CD8-positive, alpha-beta memory T cell (primary cell): ENCODE results near the gene VTI1A. TPM values are rescaled to one million over a fixed set of nuclear protein-coding genes. Genes with fewer than 3 reads are reported as not detected.

Experiments
- CTCF ChIA-PET: fragments of 350-600 bp; sonication (Branson Sonifier 250); formaldehyde crosslinking; loops from one replicate; lab custom pipeline; 2021; ENCODE audit warnings: antibody characterized with exemption; lab: Charles Lee
- POLR2A ChIA-PET: fragments of 350-600 bp; sonication (Branson Sonifier 250); formaldehyde crosslinking; loops from one replicate; lab custom pipeline; 2021; ENCODE audit warnings: antibody characterized with exemption; lab: Charles Lee
- DNase-seq, 5 donors: peaks; one replicate each; pipeline versions ENCODE4 v3.0.0 to v3.0.0-alpha.2; 2020 to 2022; ENCODE audit warnings: mixed read lengths in 1 of 5
- H3K27ac ChIP-seq: one replicate; pipeline ENCODE4 v1.7.0; 2013; ENCODE audit warnings: low read depth, mild to moderate bottlenecking, low read length, moderate library complexity
- H3K27me3 ChIP-seq: 2 replicates; pipeline ENCODE4 v1.7.0; 2013; ENCODE audit warnings: low read length, mild to moderate bottlenecking; ENCODE audit not compliant: insufficient read depth, poor library complexity, severe bottlenecking
- H3K36me3 ChIP-seq: 2 replicates; pipeline ENCODE4 v1.7.0; 2013; ENCODE audit warnings: mild to moderate bottlenecking, low read length, moderate library complexity; ENCODE audit not compliant: insufficient read depth
- H3K4me1 ChIP-seq: 2 replicates; pipeline ENCODE4 v1.7.0; 2013; ENCODE audit warnings: mild to moderate bottlenecking, low read length, moderate library complexity; ENCODE audit not compliant: insufficient read depth
- H3K4me3 ChIP-seq: 2 replicates; pipeline ENCODE4 v1.7.0; 2013; ENCODE audit warnings: mild to moderate bottlenecking, low read length
- H3K9me3 ChIP-seq: 2 replicates; pipeline ENCODE4 v1.7.0; 2013; ENCODE audit warnings: mild to moderate bottlenecking, low read length
- H3K27ac Mint-ChIP-seq, 8 donors: one replicate each; pipeline ENCODE4 v1.8.0; 2020 to 2021; ENCODE audit warnings: mixed read lengths in 8 of 8, mild to moderate bottlenecking in 6 of 8, inconsistent platforms in 3 of 8, moderate library complexity in 3 of 8
- H3K27me3 Mint-ChIP-seq, 2 donors: one replicate each; pipeline ENCODE4 v1.8.0; 2020 to 2021; ENCODE audit warnings: mixed read lengths in 2 of 2, mild to moderate bottlenecking in 1 of 2, moderate library complexity in 1 of 2
- H3K36me3 Mint-ChIP-seq, 3 donors: one replicate each; pipeline ENCODE4 v1.8.0; 2020 to 2021; ENCODE audit warnings: mixed read lengths in 3 of 3, inconsistent platforms in 1 of 3, mild to moderate bottlenecking in 1 of 3
- H3K4me1 Mint-ChIP-seq, 3 donors: one replicate each; pipeline ENCODE4 v1.8.0; 2020 to 2021; ENCODE audit warnings: mixed read lengths in 3 of 3, inconsistent platforms in 1 of 3, mild to moderate bottlenecking in 1 of 3
- H3K4me3 Mint-ChIP-seq, 7 donors: one replicate each; pipeline ENCODE4 v1.8.0; 2020 to 2021; ENCODE audit warnings: mixed read lengths in 7 of 7, mild to moderate bottlenecking in 6 of 7, moderate library complexity in 4 of 7, inconsistent platforms in 2 of 7
- H3K9me3 Mint-ChIP-seq, 5 donors: one replicate each; pipeline ENCODE4 v1.8.0; 2020 to 2022; ENCODE audit warnings: mixed read lengths in 5 of 5, mild to moderate bottlenecking in 3 of 5, moderate library complexity in 2 of 5, inconsistent platforms in 1 of 5
- polyA plus RNA-seq: library from polyadenylated mRNA; unstranded; fragments of 300-500 nt; fragmentation: Illumina TruSeq; gene quantifications from one replicate; pipeline ENCODE4 v1.2.3, GENCODE V29; 2021
- total RNA-seq, 2 experiments: library from RNA; stranded (reverse); gene quantifications; one replicate each; pipeline ENCODE4 v1.2.3, GENCODE V29; 2021

VTI1A gene
- total and polyA plus RNA-seq, 3 experiments from 2014 or later, result 28.1 to 40.1 (median 38.2) TPM

GRCh38 chr10:112669989-112670388 lies 223.0 kb downstream of the VTI1A start:
- DNase-seq, result no peak
- peaks cover 13 to 51% (median 26%) of the 10 kb centered on the region in 3 donors for H3K36me3 Mint-ChIP-seq
- H3K9me3 Mint-ChIP-seq, result no peaks in the 10 kb centered on the region
- no peak overlapping the region for H3K27ac Mint-ChIP-seq
- H3K27me3 Mint-ChIP-seq, result no peaks in the 10 kb centered on the region
- H3K27ac ChIP-seq, result no peak overlapping the region
- H3K4me1 Mint-ChIP-seq, result no peaks in the 10 kb centered on the region
- peaks cover 9% of the 10 kb centered on the region for H3K36me3 ChIP-seq
- no peak overlapping the region for H3K4me3 Mint-ChIP-seq
- CTCF ChIA-PET, result no interaction called here
- H3K9me3 ChIP-seq, result no peaks in the 10 kb centered on the region
- H3K4me3 ChIP-seq, result no peak overlapping the region
- H3K4me1 ChIP-seq, result no peaks in the 10 kb centered on the region
- no peaks in the 10 kb centered on the region for H3K27me3 ChIP-seq
- POLR2A ChIA-PET, result no interaction called here

- POLR2A ChIA-PET, result no interaction called here
- no peaks in the 10 kb centered on the region for H3K9me3 Mint-ChIP-seq
- H3K4me1 Mint-ChIP-seq, result no peaks in the 10 kb centered on the region
- Histone ChIP-seq H3K36me3 (peaks cover 5% of the 10 kb centered on the region), H3K4me3 (no peak overlapping the region), H3K27ac (no peak overlapping the region), H3K27me3 (no peaks in the 10 kb centered on the region), H3K9me3 (no peaks in the 10 kb centered on the region), H3K4me1 (no peaks in the 10 kb centered on the region)
- H3K27ac Mint-ChIP-seq, result peak overlapping the region in 1 of 8 donors; percentile 63
- DNase-seq, result no peak
- no peak overlapping the region for H3K4me3 Mint-ChIP-seq
- H3K36me3 Mint-ChIP-seq, result peaks cover 13 to 57% (median 31%) of the 10 kb centered on the region in 3 donors
- H3K27me3 Mint-ChIP-seq, result no peaks in the 10 kb centered on the region
- CTCF ChIA-PET, result no interaction called here
Observed at GRCh38 chr10:112671743-112672142, 224.7 kb downstream of the VTI1A start.

- H3K27ac ChIP-seq, result no peak overlapping the region
- no peaks in the 10 kb centered on the region for H3K9me3 ChIP-seq
- ChIA-PET POLR2A (no interaction called here), CTCF (no interaction called here)
- no peak overlapping the region for H3K4me3 Mint-ChIP-seq
- no peaks in the 10 kb centered on the region for H3K27me3 ChIP-seq
- peaks cover 4% of the 10 kb centered on the region for H3K36me3 ChIP-seq
- no peak overlapping the region for H3K4me3 ChIP-seq
- no peaks in the 10 kb centered on the region for H3K4me1 ChIP-seq
- no peaks in the 10 kb centered on the region for H3K9me3 Mint-ChIP-seq
- H3K27me3 Mint-ChIP-seq, result no peaks in the 10 kb centered on the region
- peaks cover 13 to 54% (median 29%) of the 10 kb centered on the region in 3 donors for H3K36me3 Mint-ChIP-seq
- H3K4me1 Mint-ChIP-seq, result no peaks in the 10 kb centered on the region
- no peak for DNase-seq
- H3K27ac Mint-ChIP-seq, result no peak overlapping the region
Observed at GRCh38 chr10:112672706-112673105, 225.7 kb downstream of the VTI1A start.

GRCh38 chr10:112675560-112676083 lies 228.6 kb downstream of the VTI1A start:
- POLR2A ChIA-PET, result no interaction called here

GRCh38 chr10:112677689-112678088 lies 230.7 kb downstream of the VTI1A start:
- Mint-ChIP-seq H3K27ac (no peak overlapping the region), H3K27me3 (no peaks in the 10 kb centered on the region), H3K9me3 (no peaks in the 10 kb centered on the region), H3K4me1 (no peaks in the 10 kb centered on the region), H3K4me3 (no peak overlapping the region), H3K36me3 (peaks cover 0 to 21% (median 15%) of the 10 kb centered on the region in 3 donors)
- no peak overlapping the region for H3K27ac ChIP-seq
- H3K4me3 ChIP-seq, result no peak overlapping the region
- H3K9me3 ChIP-seq, result no peaks in the 10 kb centered on the region
- ChIA-PET CTCF (no interaction called here), POLR2A (no interaction called here)
- H3K36me3 ChIP-seq, result no peaks in the 10 kb centered on the region
- H3K27me3 ChIP-seq, result no peaks in the 10 kb centered on the region
- DNase-seq, result no peak
- no peaks in the 10 kb centered on the region for H3K4me1 ChIP-seq

More at GRCh38 chr10:112675560-112676083, 228.6 kb downstream of the VTI1A start:
- Mint-ChIP-seq H3K4me1 (no peaks in the 10 kb centered on the region), H3K27me3 (no peaks in the 10 kb centered on the region), H3K9me3 (no peaks in the 10 kb centered on the region), H3K36me3 (peaks cover 3 to 33% (median 19%) of the 10 kb centered on the region in 3 donors), H3K27ac (no peak overlapping the region), H3K4me3 (no peak overlapping the region)
- no peaks in the 10 kb centered on the region for H3K27me3 ChIP-seq
- DNase-seq, result no peak
- CTCF ChIA-PET, result no interaction called here
- no peaks in the 10 kb centered on the region for H3K9me3 ChIP-seq
- no peaks in the 10 kb centered on the region for H3K36me3 ChIP-seq
- no peaks in the 10 kb centered on the region for H3K4me1 ChIP-seq
- H3K4me3 ChIP-seq, result no peak overlapping the region
- H3K27ac ChIP-seq, result no peak overlapping the region

GRCh38 chr10:112678581-112678980 lies 231.6 kb downstream of the VTI1A start:
- Histone ChIP-seq H3K36me3 (no peaks in the 10 kb centered on the region), H3K27me3 (no peaks in the 10 kb centered on the region), H3K4me1 (no peaks in the 10 kb centered on the region), H3K27ac (no peak overlapping the region), H3K9me3 (no peaks in the 10 kb centered on the region), H3K4me3 (no peak overlapping the region)
- ChIA-PET POLR2A (no interaction called here), CTCF (no interaction called here)
- no peak for DNase-seq
- no peaks in the 10 kb centered on the region for H3K27me3 Mint-ChIP-seq
- H3K4me1 Mint-ChIP-seq, result no peaks in the 10 kb centered on the region
- peaks cover 0 to 18% (median 11%) of the 10 kb centered on the region in 3 donors for H3K36me3 Mint-ChIP-seq
- H3K27ac Mint-ChIP-seq, result no peak overlapping the region
- no peaks in the 10 kb centered on the region for H3K9me3 Mint-ChIP-seq
- H3K4me3 Mint-ChIP-seq, result no peak overlapping the region

- H3K36me3 Mint-ChIP-seq, result peaks cover 0 to 17% (median 11%) of the 10 kb centered on the region in 3 donors
- H3K27me3 Mint-ChIP-seq, result no peaks in the 10 kb centered on the region
- no peak overlapping the region for H3K27ac ChIP-seq
- ChIA-PET POLR2A (no interaction called here), CTCF (no interaction called here)
- no peak overlapping the region for H3K4me3 ChIP-seq
- H3K9me3 ChIP-seq, result no peaks in the 10 kb centered on the region
- H3K27me3 ChIP-seq, result no peaks in the 10 kb centered on the region
- H3K4me3 Mint-ChIP-seq, result no peak overlapping the region
- H3K4me1 Mint-ChIP-seq, result no peaks in the 10 kb centered on the region
- no peaks in the 10 kb centered on the region for H3K9me3 Mint-ChIP-seq
- no peak for DNase-seq
- no peaks in the 10 kb centered on the region for H3K4me1 ChIP-seq
- no peak overlapping the region for H3K27ac Mint-ChIP-seq
- no peaks in the 10 kb centered on the region for H3K36me3 ChIP-seq
Observed at GRCh38 chr10:112678987-112679386, 232.0 kb downstream of the VTI1A start.

- Histone ChIP-seq H3K9me3 (no peaks in the 10 kb centered on the region), H3K36me3 (no peaks in the 10 kb centered on the region), H3K27ac (no peak overlapping the region), H3K4me1 (no peaks in the 10 kb centered on the region), H3K4me3 (no peak overlapping the region), H3K27me3 (no peaks in the 10 kb centered on the region)
- Mint-ChIP-seq H3K4me1 (no peaks in the 10 kb centered on the region), H3K4me3 (no peak overlapping the region), H3K9me3 (no peaks in the 10 kb centered on the region), H3K27ac (no peak overlapping the region), H3K27me3 (no peaks in the 10 kb centered on the region), H3K36me3 (peaks cover 0 to 16% (median 9%) of the 10 kb centered on the region in 3 donors)
- ChIA-PET CTCF (no interaction called here), POLR2A (no interaction called here)
- DNase-seq, result no peak
Observed at GRCh38 chr10:112679392-112679791, 232.4 kb downstream of the VTI1A start.
